Muscle of leg (tissue), 11 donors: Measurements from ENCODE around the gene TTLL1. TPM values are rescaled to one million over a fixed set of nuclear protein-coding genes. Genes with fewer than 3 reads are reported as not detected.

Source experiments
- DNase-seq: peaks from one replicate; pipeline ENCODE4 v3.0.0; 2013
- H3K27ac ChIP-seq: one replicate; pipeline ENCODE4 v1.5.1; 2013; ENCODE audit warnings: mild to moderate bottlenecking, low read length, control low read depth
- H3K27me3 ChIP-seq: one replicate; pipeline ENCODE4 v1.6.1; 2013; ENCODE audit warnings: low read length; ENCODE audit not compliant: control insufficient read depth, insufficient read depth
- H3K36me3 ChIP-seq: one replicate; pipeline ENCODE4 v1.6.1; 2013; ENCODE audit warnings: low read length; ENCODE audit not compliant: control insufficient read depth, insufficient read depth
- H3K4me1 ChIP-seq: one replicate; pipeline ENCODE4 v1.6.1; 2013; ENCODE audit warnings: low read length; ENCODE audit not compliant: control insufficient read depth, insufficient read depth
- H3K4me3 ChIP-seq: one replicate; pipeline ENCODE4 v1.5.1; 2013; ENCODE audit warnings: low read length, control low read depth
- H3K9me3 ChIP-seq: replicated peaks from 2 replicates; pipeline ENCODE4 v1.6.1; 2013; ENCODE audit warnings: low read depth, low read length; ENCODE audit not compliant: control insufficient read depth
- WGBS: methylation state at CpG from one replicate; pipeline ENCODE4 v1.1.5; 2013; ENCODE audit warnings: missing lambda C conversion rate; ENCODE audit not compliant: insufficient coverage; 5-methylcytosine and 5-hydroxymethylcytosine counted together
- polyA plus RNA-seq, 8 donors: library from polyadenylated mRNA; unstranded; fragments of 120-200 nt; gene quantifications; one replicate each; pipeline versions ENCODE4 v1.2.1 to v1.2.3, GENCODE V29; 2013; ENCODE audit warnings: inconsistent platforms in 1 of 8, low replicate concordance in 1 of 8; ENCODE audit not compliant: insufficient read length in 8 of 8, insufficient read depth in 1 of 8
- total RNA-seq: library from RNA; stranded (reverse); fragments of 120-200 nt; gene quantifications from one replicate; pipeline ENCODE4 v1.2.4, GENCODE V29; 2013

TTLL1 gene
- total and polyA plus RNA-seq, 9 donors: 9.1 to 11.4 (median 10.4) TPM

GRCh38 chr22:43128928-43129424 is 39.8 kb upstream of the TTLL1 start:
- H3K36me3 ChIP-seq: peaks cover 12% of the 10 kb centered on the region
- H3K27ac ChIP-seq: no peak overlapping the region
- 43% methylated on average over 19 of the region's 20 CpGs for WGBS
- no peak for DNase-seq
- no peaks in the 10 kb centered on the region for H3K9me3 ChIP-seq
- H3K4me1 ChIP-seq: peaks cover 40% of the 10 kb centered on the region
- no peak overlapping the region for H3K4me3 ChIP-seq
- H3K27me3 ChIP-seq: no peaks in the 10 kb centered on the region

- Histone ChIP-seq H3K9me3 (no peaks in the 10 kb centered on the region), H3K27me3 (no peaks in the 10 kb centered on the region), H3K27ac (no peak overlapping the region), H3K4me3 (no peak overlapping the region), H3K4me1 (peaks cover 40% of the 10 kb centered on the region), H3K36me3 (peaks cover 7% of the 10 kb centered on the region)
- DNase-seq: no peak
- 69% methylated on average over 10 of the region's 13 CpGs for WGBS
Measured at GRCh38 chr22:43128116-43128515, 38.9 kb upstream of the TTLL1 start.

DNA sequence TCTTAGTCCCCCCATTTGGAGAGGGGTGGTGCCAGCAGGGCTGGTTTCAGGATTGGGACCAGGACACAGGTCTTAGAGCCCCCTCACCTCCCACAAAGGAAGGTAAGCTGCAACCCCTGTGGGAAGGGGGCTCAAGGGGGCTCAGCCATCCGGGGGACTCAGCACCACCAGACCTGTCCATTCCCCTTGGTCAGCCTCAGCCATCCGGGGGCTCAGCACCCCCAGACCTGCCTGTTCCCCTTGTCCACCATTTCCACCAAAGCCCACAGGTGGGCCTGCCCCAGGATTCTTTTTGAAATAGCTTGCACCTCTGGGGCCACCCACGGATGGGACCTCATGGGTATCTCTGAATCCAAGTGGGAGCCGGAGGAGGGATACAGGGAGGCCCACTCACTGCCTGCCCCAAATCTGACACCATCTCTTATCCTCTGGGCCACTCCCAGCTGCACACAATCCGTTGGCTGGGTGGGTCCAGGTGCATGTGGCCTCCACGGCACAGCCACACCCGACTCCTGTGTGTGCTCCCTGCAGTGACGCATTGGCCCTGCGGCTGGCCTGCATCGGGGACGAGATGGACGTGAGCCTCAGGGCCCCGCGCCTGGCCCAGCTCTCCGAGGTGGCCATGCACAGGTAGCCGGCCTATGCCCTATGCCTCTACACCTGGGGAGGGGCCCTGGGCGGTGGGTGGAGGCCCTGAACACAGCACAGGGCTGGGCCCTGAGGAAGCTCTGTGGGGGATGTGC is 38.1 kb upstream of the TTLL1 start:
- Histone ChIP-seq H3K4me3 (no peak overlapping the region), H3K9me3 (no peaks in the 10 kb centered on the region), H3K36me3 (no peaks in the 10 kb centered on the region), H3K27me3 (no peaks in the 10 kb centered on the region), H3K27ac (no peak overlapping the region), H3K4me1 (peaks cover 40% of the 10 kb centered on the region)
- DNase-seq: no peak
- WGBS: 86% methylated on average over 15 of the region's 17 CpGs

DNA sequence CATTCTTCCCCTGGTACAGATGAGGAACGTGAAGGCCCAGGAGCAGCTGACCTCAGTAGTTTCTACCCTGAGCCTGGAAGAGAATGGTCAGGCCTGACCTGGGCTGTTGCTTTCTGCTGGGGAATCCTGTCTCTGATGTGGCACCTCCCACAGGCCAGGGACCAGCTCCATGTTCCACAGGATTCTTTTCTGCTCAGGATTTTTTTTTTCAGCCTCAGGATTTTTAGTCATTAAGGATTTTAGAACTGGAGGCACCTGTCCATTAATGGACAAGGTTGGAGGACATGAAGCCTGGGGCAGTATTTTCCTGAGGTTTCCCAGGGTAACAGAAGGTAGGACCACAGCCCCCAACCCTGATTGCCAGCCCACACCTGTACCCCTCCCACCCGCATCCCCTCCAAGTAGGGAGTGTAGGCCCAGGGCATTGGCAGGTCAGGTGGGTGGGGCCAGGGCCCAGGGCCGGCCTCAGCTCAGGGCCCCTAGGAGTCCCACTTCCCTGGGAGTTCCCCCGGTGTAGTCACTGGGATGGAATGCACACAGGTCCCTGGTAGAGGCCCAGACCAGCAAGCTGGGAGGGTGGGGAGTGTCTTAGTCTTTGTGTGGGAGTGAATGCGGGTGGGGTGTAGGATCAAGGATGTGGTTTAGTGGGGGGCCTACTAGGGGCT is 37.4 kb upstream of the TTLL1 start:
- H3K9me3 ChIP-seq: no peaks in the 10 kb centered on the region
- H3K27ac ChIP-seq: no peak overlapping the region
- peaks cover 35% of the 10 kb centered on the region for H3K4me1 ChIP-seq
- no peak overlapping the region for H3K4me3 ChIP-seq
- no peaks in the 10 kb centered on the region for H3K36me3 ChIP-seq
- no peak for DNase-seq
- WGBS: 59% methylated on average over 3 of the region's 5 CpGs
- no peaks in the 10 kb centered on the region for H3K27me3 ChIP-seq

DNA sequence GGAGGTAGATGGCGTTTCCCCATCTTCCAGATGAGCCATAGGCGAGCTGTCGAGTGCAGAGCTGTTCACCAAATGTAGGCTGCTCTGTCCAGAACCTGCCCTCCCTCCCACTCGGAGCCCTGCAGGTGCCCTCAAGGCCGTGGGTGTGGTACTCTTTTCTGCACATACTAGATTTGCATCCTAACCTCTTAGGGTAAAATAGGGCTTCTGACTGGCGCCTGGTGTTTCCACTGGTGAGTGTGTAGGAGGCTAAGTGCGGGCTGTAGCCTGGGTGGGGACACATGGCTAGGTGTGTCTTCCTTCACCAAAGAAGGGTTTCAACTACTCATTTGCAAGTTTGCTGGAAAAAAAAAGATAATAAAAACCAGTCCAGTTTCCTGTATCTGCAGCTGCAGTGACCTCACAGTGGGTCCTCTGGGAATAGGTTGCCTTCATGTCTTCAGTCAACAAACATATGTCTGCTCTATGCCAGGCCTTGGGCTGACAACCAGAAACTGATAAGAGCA is 29.8 kb upstream of the TTLL1 start:
- H3K27me3 ChIP-seq: peaks cover 10% of the 10 kb centered on the region
- no peak overlapping the region for H3K4me3 ChIP-seq
- no peak overlapping the region for H3K27ac ChIP-seq
- DNase-seq: no peak
- no peaks in the 10 kb centered on the region for H3K9me3 ChIP-seq
- no peaks in the 10 kb centered on the region for H3K36me3 ChIP-seq
- H3K4me1 ChIP-seq: no peaks in the 10 kb centered on the region
- WGBS: 67% methylated on average over 1 of the region's 7 CpGs

DNA sequence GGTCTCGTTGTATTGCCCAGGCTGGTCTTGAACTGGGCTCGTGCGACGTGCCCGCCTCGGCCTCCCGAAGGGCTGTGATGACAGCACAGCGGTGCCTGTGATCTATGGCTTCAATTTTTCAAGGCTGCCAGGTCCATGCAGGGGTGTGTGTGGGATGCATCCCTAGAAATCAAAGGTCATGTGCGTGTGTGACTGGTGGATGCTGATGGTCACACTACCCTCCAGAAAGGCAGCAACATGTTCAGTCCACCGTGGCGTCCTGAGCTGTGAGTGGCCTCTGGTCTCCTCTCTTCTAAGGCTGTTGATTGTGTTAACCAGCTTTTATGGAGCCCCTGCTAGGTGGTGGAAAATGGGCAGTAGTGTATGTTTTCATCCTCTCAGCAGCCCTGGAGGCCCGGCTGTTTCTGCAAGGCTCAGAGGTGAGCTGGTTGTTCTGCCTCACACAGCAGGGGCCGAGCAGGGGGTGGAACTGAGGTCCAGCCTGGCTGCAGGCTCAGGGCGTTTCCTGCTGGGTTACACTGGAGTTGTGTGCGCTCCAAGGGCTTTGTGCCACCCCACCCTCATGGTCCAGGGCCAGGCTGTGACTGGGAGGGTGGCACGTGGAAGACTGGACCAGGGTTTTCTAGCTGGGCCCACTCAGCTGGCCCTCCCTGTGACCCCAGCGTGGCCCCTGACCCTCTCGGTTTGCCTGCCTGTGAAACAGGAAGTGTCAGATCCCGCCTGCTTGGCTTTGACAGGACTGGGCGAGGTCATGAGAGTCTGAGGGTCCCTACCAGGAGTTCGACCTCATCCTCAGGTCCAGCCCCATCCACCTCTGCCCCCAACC is 29.0 kb upstream of the TTLL1 start:
- Histone ChIP-seq H3K4me1 (peaks cover 3% of the 10 kb centered on the region), H3K4me3 (no peak overlapping the region), H3K9me3 (no peaks in the 10 kb centered on the region), H3K27ac (no peak overlapping the region), H3K27me3 (peaks cover 18% of the 10 kb centered on the region), H3K36me3 (no peaks in the 10 kb centered on the region)
- no peak for DNase-seq
- WGBS: 64% methylated on average over 14 of the region's 21 CpGs

GRCh38 chr22:43116932-43117331 is 27.7 kb upstream of the TTLL1 start:
- H3K36me3 ChIP-seq: no peaks in the 10 kb centered on the region
- no peak for DNase-seq
- H3K4me1 ChIP-seq: peaks cover 3% of the 10 kb centered on the region
- H3K27me3 ChIP-seq: peaks cover 30% of the 10 kb centered on the region
- no peaks in the 10 kb centered on the region for H3K9me3 ChIP-seq
- 74% methylated on average over 6 of the region's 7 CpGs for WGBS
- no peak overlapping the region for H3K27ac ChIP-seq
- H3K4me3 ChIP-seq: no peak overlapping the region

DNA sequence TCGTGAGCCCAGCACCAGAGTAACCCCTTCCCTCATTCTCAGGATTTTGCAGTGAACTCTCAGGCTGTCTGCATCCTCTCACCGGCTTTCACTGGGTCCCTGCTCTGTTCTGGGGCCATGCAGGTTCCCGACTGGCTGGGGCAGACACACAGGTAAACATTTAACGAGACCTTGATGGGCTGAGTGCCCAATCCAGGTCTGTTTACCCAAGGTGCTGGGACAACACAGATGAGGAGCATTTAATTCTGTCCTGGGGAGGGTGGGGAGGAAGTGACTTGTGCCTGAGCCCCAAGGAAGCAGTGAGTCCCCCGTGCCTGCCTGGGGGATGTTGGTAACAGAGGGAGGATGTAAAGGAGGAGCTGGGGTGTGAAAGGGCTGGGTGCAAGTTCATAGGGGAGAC is 25.8 kb upstream of the TTLL1 start:
- Histone ChIP-seq H3K4me1 (peaks cover 17% of the 10 kb centered on the region), H3K27ac (no peak overlapping the region), H3K4me3 (no peak overlapping the region), H3K36me3 (no peaks in the 10 kb centered on the region), H3K27me3 (peaks cover 50% of the 10 kb centered on the region), H3K9me3 (no peaks in the 10 kb centered on the region)
- no peak for DNase-seq
- WGBS: 40% methylated on average over 5 of the region's 5 CpGs

GRCh38 chr22:43113526-43114251 is 24.5 kb upstream of the TTLL1 start:
- H3K4me3 ChIP-seq: no peak overlapping the region
- no peak overlapping the region for H3K27ac ChIP-seq
- peaks cover 17% of the 10 kb centered on the region for H3K4me1 ChIP-seq
- H3K27me3 ChIP-seq: peaks cover 63% of the 10 kb centered on the region
- H3K9me3 ChIP-seq: no peaks in the 10 kb centered on the region
- 49% methylated on average over 8 of the region's 13 CpGs for WGBS
- DNase-seq: no peak
- H3K36me3 ChIP-seq: no peaks in the 10 kb centered on the region
